Smooth muscle cell (in vitro differentiated cells): ENCODE results near the gene CACNA1G. TPM values are rescaled to one million over a fixed set of nuclear protein-coding genes. Genes with fewer than 3 reads are reported as not detected.

Source experiments
- DNase-seq: peaks from one replicate; lab custom pipeline; 2025; ENCODE audit not compliant: unreplicated experiment; lab: John Stamatoyannopoulos, UW
- H2AFZ ChIP-seq: fragments of 200-600 bp; sonication (generic); 2 replicates; pipeline ENCODE4 v1.6.0; 2016; ENCODE audit warnings: antibody characterized with exemption, low read depth, mild to moderate bottlenecking
- H3F3A ChIP-seq: fragments of 200-600 bp; sonication (generic); 2 replicates; pipeline ENCODE4 v1.6.0; 2017; ENCODE audit warnings: antibody characterized with exemption, low read depth
- H3K27ac ChIP-seq: fragments of 200-600 bp; sonication (generic); 2 replicates; pipeline ENCODE4 v1.5.1; 2016; ENCODE audit warnings: low read depth, mild to moderate bottlenecking
- H3K27me3 ChIP-seq: fragments of 200-600 bp; sonication (generic); 2 replicates; pipeline ENCODE4 v1.6.1; 2016; ENCODE audit warnings: low read depth, mild to moderate bottlenecking
- H3K36me3 ChIP-seq: fragments of 200-600 bp; sonication (generic); 2 replicates; pipeline ENCODE4 v1.5.1; 2016; ENCODE audit warnings: low read depth
- H3K4me1 ChIP-seq: fragments of 200-600 bp; sonication (generic); 2 replicates; pipeline ENCODE4 v1.5.1; 2016; ENCODE audit warnings: low read depth
- H3K4me2 ChIP-seq: fragments of 200-600 bp; sonication (generic); 2 replicates; pipeline ENCODE4 v1.6.0; 2016; ENCODE audit warnings: mild to moderate bottlenecking
- H3K4me3 ChIP-seq: fragments of 200-600 bp; sonication (generic); 2 replicates; pipeline ENCODE4 v1.5.1; 2016; ENCODE audit warnings: mild to moderate bottlenecking
- H3K79me2 ChIP-seq: fragments of 200-600 bp; sonication (generic); 2 replicates; pipeline ENCODE4 v1.6.0; 2016; ENCODE audit warnings: low read depth, mild to moderate bottlenecking
- H3K9ac ChIP-seq: fragments of 200-600 bp; sonication (generic); 2 replicates; pipeline ENCODE4 v1.6.0; 2016; ENCODE audit warnings: low read depth
- H3K9me3 ChIP-seq: fragments of 200-600 bp; sonication (generic); replicated peaks from 2 replicates; pipeline ENCODE4 v1.5.1; 2016; ENCODE audit warnings: low read depth
- H4K20me1 ChIP-seq: fragments of 200-600 bp; sonication (generic); 2 replicates; pipeline ENCODE4 v1.6.0; 2016; ENCODE audit warnings: low read depth
- WGBS: methylation state at CpG from one replicate; pipeline ENCODE4 v1.1.7; 2016; ENCODE audit warnings: low lambda C conversion rate; 5-methylcytosine and 5-hydroxymethylcytosine counted together
- polyA plus RNA-seq: library from polyadenylated mRNA; unstranded; fragments of >200 nt; fragmentation: Nextera tagmentation; extraction: Ambion mirVana; gene quantifications from 2 replicates; pipeline ENCODE4 v1.2.1, GENCODE V29; 2016
- total RNA-seq: library from RNA; depleted of rRNA; stranded (reverse); fragments of >200 nt; gene quantifications from 2 replicates; pipeline ENCODE4 v1.2.3, GENCODE V29; 2014
- TF ChIP-seq, protein P1 (sequence below): fragments of 200-600 bp; sonication (generic); IDR thresholded peaks from 2 replicates; pipeline ENCODE4 v1.5.1; 2017; ENCODE audit warnings: borderline replicate concordance, mild to moderate bottlenecking, antibody characterized with exemption; ENCODE audit not compliant: insufficient read depth, poor library complexity, severe bottlenecking

Gene CACNA1G
- total and polyA plus RNA-seq, 2 experiments from 2014 or later, result 1.6 to 1.7 TPM

- Histone ChIP-seq H2AFZ (peak overlapping the region; percentile 59), H3K9me3 (no peaks in the 10 kb centered on the region), H3K27ac (no peak overlapping the region), H3K79me2 (no peaks in the 10 kb centered on the region), H3K4me1 (no peaks in the 10 kb centered on the region), H3K27me3 (no peaks in the 10 kb centered on the region), H3K4me2 (peak overlapping the region; percentile 40), H3F3A (no peaks in the 10 kb centered on the region), H3K36me3 (no peaks in the 10 kb centered on the region), H3K9ac (no peak overlapping the region), H3K4me3 (no peak overlapping the region), H4K20me1 (no peaks in the 10 kb centered on the region)
- 45% methylated on average over 8 of the region's 8 CpGs for WGBS
- DNase-seq, result no peak
- TF ChIP-seq, protein P1, sequence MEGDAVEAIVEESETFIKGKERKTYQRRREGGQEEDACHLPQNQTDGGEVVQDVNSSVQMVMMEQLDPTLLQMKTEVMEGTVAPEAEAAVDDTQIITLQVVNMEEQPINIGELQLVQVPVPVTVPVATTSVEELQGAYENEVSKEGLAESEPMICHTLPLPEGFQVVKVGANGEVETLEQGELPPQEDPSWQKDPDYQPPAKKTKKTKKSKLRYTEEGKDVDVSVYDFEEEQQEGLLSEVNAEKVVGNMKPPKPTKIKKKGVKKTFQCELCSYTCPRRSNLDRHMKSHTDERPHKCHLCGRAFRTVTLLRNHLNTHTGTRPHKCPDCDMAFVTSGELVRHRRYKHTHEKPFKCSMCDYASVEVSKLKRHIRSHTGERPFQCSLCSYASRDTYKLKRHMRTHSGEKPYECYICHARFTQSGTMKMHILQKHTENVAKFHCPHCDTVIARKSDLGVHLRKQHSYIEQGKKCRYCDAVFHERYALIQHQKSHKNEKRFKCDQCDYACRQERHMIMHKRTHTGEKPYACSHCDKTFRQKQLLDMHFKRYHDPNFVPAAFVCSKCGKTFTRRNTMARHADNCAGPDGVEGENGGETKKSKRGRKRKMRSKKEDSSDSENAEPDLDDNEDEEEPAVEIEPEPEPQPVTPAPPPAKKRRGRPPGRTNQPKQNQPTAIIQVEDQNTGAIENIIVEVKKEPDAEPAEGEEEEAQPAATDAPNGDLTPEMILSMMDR, result no peak
Measured at GRCh38 chr17:50668025-50668837, 107.7 kb downstream of the CACNA1G start.

DNA sequence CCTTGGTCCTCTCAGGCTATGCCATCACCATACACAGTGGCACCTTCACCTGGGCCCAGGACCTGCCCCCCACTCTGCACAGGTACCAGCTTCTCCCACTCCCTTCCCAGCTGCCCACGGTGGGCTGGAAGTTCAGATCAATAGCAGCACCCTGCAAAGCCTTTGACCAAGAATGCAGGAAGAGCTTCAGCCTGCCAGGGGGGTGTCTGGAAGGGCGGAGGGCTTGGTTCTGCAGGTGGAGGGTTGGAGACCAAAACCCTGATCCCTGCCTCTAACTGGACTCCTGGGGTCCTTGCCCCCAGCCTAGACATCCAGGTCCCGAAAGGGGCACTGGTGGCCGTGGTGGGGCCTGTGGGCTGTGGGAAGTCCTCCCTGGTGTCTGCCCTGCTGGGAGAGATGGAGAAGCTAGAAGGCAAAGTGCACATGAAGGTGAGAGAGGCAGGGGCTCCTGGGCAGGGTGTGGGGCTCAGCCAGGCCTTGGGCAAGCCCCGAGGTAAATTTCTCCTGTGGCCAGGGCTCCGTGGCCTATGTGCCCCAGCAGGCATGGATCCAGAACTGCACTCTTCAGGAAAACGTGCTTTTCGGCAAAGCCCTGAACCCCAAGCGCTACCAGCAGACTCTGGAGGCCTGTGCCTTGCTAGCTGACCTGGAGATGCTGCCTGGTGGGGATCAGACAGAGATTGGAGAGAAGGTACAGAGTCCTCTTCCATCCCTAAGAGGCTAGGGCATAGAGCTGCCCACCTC is 108.5 kb downstream of the CACNA1G start:
- no peak for DNase-seq
- Histone ChIP-seq H3K4me1 (no peaks in the 10 kb centered on the region), H3K4me2 (peak overlapping the region; percentile 40), H3K36me3 (no peaks in the 10 kb centered on the region), H3K9ac (no peak overlapping the region), H4K20me1 (no peaks in the 10 kb centered on the region), H3F3A (no peaks in the 10 kb centered on the region), H3K9me3 (no peaks in the 10 kb centered on the region), H3K27me3 (no peaks in the 10 kb centered on the region), H3K4me3 (no peak overlapping the region), H3K27ac (no peak overlapping the region), H2AFZ (peak overlapping the region; percentile 59), H3K79me2 (no peaks in the 10 kb centered on the region)
- TF ChIP-seq, protein P1, result no peak
- WGBS, result 85% methylated on average over 9 of the region's 9 CpGs

GRCh38 chr17:50672071-50672470 is 111.6 kb downstream of the CACNA1G start:
- no peak overlapping the region for H3K27ac ChIP-seq
- no peak for DNase-seq
- H3F3A ChIP-seq, result no peaks in the 10 kb centered on the region
- no peak overlapping the region for H3K4me2 ChIP-seq
- no peak overlapping the region for H3K4me3 ChIP-seq
- no peaks in the 10 kb centered on the region for H3K4me1 ChIP-seq
- H3K9me3 ChIP-seq, result no peaks in the 10 kb centered on the region
- H3K9ac ChIP-seq, result no peak overlapping the region
- no peak overlapping the region for H2AFZ ChIP-seq
- H4K20me1 ChIP-seq, result no peaks in the 10 kb centered on the region
- TF ChIP-seq, protein P1, result no peak
- WGBS, result 94% methylated on average over 5 of the region's 5 CpGs
- H3K36me3 ChIP-seq, result no peaks in the 10 kb centered on the region
- H3K79me2 ChIP-seq, result no peaks in the 10 kb centered on the region
- no peaks in the 10 kb centered on the region for H3K27me3 ChIP-seq
